ACC112 (cell line): ENCODE measurements around the gene STAG3.
"Not testable (repeated sequence)": the region's sequence is repeated elsewhere in the genome, so short reads cannot be mapped to it uniquely, and the experiment has no call there.

Source experiments
- H2AFZ ChIP-seq: fragments of 200-600 bp; sonication (generic); one replicate; pipeline ENCODE4 v1.6.0; 2017; ENCODE audit warnings: antibody characterized with exemption, low read length; ENCODE audit not compliant: unreplicated experiment
- H3K27ac ChIP-seq: fragments of 200-600 bp; sonication (generic); 2 replicates; pipeline ENCODE4 v1.5.1; 2014; ENCODE audit warnings: low read depth, mild to moderate bottlenecking, antibody characterized with exemption, low read length, moderate library complexity
- H3K27me3 ChIP-seq: fragments of 200-600 bp; sonication (generic); 2 replicates; pipeline ENCODE4 v1.6.1; 2014; ENCODE audit warnings: mild to moderate bottlenecking, antibody characterized with exemption, low read length, moderate library complexity, mixed read lengths; ENCODE audit not compliant: insufficient read depth
- H3K36me3 ChIP-seq: fragments of 200-600 bp; sonication (generic); 2 replicates; pipeline ENCODE4 v1.6.1; 2016; ENCODE audit warnings: mild to moderate bottlenecking, antibody characterized with exemption, low read length, moderate library complexity, mixed read lengths; ENCODE audit not compliant: insufficient read depth
- H3K4me1 ChIP-seq: fragments of 200-600 bp; sonication (generic); one replicate; pipeline ENCODE4 v1.6.1; 2016; ENCODE audit warnings: low read length, mixed read lengths; ENCODE audit not compliant: insufficient read depth, unreplicated experiment, control insufficient read depth
- H3K4me3 ChIP-seq: fragments of 200-600 bp; sonication (generic); 2 replicates; pipeline ENCODE4 v1.5.1; 2014; ENCODE audit warnings: mild to moderate bottlenecking, low read depth, low read length
- H3K79me2 ChIP-seq: fragments of 200-600 bp; sonication (generic); one replicate; pipeline ENCODE4 v1.6.0; 2016; ENCODE audit warnings: low read length; ENCODE audit not compliant: control insufficient read depth, unreplicated experiment, insufficient read depth

Gene STAG3

DNA sequence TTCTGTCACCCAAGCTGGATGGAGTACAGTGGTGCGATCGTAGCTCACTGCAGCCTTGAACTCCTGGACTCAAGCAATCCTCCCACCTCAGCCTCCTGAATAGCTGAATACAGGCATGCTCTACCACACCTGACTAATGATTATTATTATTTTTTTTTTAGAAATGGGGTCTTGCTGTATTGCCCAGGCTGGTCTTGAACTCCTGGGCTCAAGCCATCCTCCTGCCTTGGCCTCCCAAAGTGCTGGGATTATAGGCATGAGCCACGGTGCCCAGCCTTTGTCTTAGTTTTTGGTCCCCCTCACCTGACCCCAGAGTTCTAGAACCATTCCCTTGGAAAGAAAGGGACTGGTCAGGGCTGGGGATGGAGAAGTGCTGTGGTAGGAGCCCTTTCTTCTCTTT, 2.4 kb downstream of the STAG3 start:
- not testable (repeated sequence) for H3K4me3 ChIP-seq, H3K36me3 ChIP-seq, H3K27me3 ChIP-seq, H2AFZ ChIP-seq, H3K79me2 ChIP-seq, H3K27ac ChIP-seq, H3K4me1 ChIP-seq

DNA sequence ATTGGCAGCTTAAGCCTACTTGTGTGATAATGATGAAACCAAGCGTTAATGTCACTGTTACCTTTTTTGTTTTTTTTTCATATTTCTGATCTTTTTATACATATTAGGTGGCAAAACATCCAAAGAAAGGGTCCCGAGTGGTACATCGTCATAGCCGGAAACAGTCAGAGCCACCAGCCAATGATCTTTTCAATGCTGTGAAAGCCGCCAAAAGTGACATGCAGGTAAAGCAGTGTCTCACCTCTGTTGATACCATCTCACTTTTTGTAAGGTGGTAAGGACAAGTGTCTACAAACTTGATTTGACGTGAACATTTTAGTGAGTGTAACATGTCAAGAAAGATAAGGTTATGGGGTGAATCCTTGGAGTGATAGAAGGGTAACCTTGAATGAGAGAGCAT, 4.9 kb downstream of the STAG3 start:
- not testable (repeated sequence) for H3K36me3 ChIP-seq, H2AFZ ChIP-seq, H3K4me3 ChIP-seq, H3K79me2 ChIP-seq, H3K27ac ChIP-seq, H3K27me3 ChIP-seq, H3K4me1 ChIP-seq

DNA sequence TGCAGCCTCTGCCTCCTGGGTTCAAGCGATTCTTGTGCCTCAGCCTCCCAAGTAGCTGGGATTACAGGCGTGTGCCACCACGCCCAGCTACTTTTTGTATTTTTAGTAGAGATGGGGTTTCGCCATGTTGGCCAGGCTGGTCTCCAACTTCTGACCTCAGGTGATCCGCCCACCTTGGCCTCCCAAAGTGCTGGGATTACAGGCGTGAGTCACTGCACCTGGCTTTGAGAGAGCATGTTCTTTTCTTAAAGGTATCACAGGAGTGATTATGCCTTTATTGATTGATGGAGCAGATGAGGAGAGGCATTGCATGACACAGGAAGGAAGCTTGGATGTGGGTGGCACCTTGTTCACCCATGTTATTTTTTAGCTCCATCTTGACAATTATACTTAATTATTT, 5.4 kb downstream of the STAG3 start:
- H3K36me3 ChIP-seq, H3K79me2 ChIP-seq, H3K27ac ChIP-seq, H3K4me1 ChIP-seq, H3K4me3 ChIP-seq, H2AFZ ChIP-seq, H3K27me3 ChIP-seq: not testable (repeated sequence)

DNA sequence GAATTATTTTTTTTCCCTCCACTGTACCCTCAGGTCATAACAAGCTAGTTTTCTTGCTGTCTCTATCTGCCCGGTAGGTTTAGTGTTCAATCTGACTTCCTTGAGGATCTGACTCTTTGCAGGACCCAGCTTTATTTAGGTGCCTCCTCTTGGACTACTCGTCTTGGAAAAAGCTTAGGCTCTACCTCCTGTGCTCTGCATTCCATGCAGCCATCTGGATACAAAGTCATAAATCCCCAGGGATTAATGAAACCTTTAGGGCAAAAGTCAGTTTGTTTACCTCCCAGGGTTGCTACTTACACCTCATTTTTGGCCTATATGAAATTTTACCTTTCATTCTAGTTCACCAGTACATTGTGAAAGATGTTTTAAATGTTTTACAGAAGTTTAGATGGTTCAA, 8.0 kb downstream of the STAG3 start:
- H3K27me3 ChIP-seq, result no peaks in the 10 kb centered on the region
- no peak overlapping the region for H3K4me3 ChIP-seq
- H3K36me3 ChIP-seq, result no peaks in the 10 kb centered on the region
- no peak overlapping the region for H3K27ac ChIP-seq
- H3K4me1 ChIP-seq, result no peaks in the 10 kb centered on the region
- no peak overlapping the region for H2AFZ ChIP-seq
- H3K79me2 ChIP-seq, result no peaks in the 10 kb centered on the region

DNA sequence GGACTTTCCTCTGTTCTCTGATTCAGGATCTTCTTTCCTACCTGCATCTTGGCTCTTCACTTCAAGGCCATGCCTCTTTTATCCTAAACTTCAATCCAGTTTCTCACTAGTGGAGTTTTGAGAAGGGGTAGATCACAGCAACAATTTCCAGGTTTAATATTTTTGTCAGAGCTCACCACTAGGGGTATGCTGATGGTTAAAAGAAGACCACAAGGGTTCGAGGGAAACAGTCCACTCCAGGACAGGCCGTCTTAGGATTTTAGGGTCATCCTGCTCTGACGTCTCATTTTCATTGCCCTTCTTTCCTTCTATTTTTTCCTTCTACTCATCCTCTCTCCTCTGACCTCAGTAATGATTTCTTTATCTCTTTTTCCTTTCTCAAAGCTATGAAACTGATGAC, 11.3 kb downstream of the STAG3 start:
- Histone ChIP-seq H3K27ac (no peak overlapping the region), H3K36me3 (no peaks in the 10 kb centered on the region)

DNA sequence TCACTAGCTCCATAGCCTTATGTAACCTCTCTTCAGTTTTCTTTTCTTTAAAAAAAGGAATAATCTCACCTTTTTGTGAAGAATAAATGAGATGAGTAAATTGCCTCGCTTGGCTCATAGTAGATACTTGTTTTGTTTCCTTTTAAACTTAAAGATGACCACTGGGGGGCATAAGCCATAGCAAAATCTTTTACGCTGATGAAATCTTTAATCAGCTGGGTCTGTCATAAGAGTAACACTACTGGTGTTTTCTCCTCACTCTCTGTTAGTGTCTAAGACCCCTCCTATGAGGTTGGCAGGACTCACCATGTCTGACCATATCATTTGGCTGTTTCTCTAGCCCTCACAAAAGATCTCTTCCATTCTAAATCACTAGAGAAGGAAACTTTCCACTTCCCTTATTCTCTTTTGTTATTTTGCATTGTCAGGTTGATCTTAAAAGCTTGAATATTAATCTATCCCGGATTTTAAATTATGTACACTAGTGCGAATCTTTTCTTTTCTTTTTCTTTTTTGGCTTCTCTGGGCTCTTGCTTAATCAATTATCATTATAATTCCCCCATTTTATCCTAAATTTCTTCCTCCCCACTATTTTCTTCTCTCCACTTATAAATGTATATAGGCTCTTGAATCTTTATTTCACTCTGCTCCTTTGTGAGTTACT, 12.5 kb downstream of the STAG3 start:
- no peaks in the 10 kb centered on the region for H3K36me3 ChIP-seq

More for the DNA sequence above, 11.3 kb downstream of the STAG3 start:
- H3K4me3 ChIP-seq, result no peak overlapping the region
- H3K79me2 ChIP-seq, result no peaks in the 10 kb centered on the region
- peaks cover 6% of the 10 kb centered on the region for H3K4me1 ChIP-seq
- H3K27me3 ChIP-seq, result no peaks in the 10 kb centered on the region
- no peak overlapping the region for H2AFZ ChIP-seq

DNA sequence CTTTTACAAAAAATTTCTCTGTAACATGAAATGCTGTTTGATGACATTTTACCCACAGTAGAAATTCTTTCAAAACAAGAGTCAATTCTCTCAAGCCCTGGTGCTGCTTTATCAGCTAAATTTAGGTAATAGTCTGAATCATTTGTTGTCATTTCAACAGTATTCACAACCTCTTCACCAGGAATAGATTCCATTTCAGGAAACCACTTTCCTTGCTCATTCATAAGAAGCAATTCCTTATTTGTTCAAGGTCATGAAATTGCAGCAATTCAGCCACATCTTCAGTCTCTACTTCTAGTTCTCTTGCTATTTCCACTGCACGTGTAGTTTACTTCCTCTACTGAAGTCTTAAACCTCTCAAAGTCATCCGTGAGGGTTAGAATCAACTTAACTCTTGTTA, 14.1 kb downstream of the STAG3 start:
- Histone ChIP-seq H3K36me3 (no peaks in the 10 kb centered on the region), H3K27ac (no peak overlapping the region), H3K4me3 (no peak overlapping the region), H2AFZ (no peak overlapping the region), H3K4me1 (peaks cover 6% of the 10 kb centered on the region), H3K79me2 (no peaks in the 10 kb centered on the region), H3K27me3 (no peaks in the 10 kb centered on the region)

More for the DNA sequence above, 12.5 kb downstream of the STAG3 start:
- H3K79me2 ChIP-seq, result no peaks in the 10 kb centered on the region
- H3K27me3 ChIP-seq, result no peaks in the 10 kb centered on the region
- H2AFZ ChIP-seq, result no peak overlapping the region
- H3K4me3 ChIP-seq, result no peak overlapping the region
- H3K27ac ChIP-seq, result no peak overlapping the region
- H3K4me1 ChIP-seq, result peaks cover 6% of the 10 kb centered on the region

DNA sequence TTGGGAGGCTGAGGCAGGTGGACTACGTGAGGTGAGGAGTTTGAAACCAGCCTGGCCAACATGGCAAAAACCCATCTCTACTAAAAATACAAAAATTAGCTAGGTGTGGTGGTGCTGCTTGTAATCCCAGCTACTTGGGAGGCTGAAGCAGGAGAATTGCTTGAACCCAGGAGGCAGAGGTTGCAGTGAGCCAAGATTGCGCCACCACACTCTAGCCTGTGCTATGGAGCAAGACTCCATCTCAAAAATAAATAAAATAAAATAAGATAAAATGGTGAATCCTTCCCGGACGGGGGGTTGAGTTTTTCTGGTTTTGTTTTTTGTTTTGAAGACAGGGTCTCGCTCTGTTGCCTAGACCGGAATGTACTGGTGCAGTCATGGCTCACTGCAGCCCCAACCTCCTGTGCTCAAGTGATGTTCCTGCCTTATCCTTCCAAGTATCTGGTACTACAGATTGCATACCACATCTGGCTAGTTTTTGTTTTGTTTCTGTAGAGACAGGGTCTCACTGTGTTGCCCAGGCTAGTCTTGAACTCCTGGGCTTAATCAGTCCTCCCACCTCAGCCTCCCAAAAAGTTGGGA, 14.7 kb downstream of the STAG3 start:
- H3K36me3 ChIP-seq, H3K4me1 ChIP-seq: not testable (repeated sequence)

DNA sequence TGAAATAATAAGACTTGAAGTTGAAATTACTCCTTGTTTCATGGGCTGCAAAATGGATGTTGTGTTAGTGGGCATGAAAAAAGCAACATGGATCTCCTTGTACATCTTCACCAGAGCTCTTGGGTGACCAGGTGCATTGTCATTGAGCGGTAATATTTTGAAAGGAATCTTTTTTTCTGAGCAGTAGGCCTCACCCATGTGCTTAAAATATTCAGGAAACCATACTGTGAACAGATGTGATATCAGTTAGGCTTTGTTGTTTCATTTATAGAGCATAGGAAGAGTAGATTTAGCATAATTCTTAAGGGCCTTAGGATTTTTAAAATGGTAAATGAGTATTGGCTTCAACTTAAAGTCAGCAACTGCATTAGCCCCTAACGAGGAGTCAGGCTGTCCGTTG, 15.3 kb downstream of the STAG3 start:
- Histone ChIP-seq H3K79me2 (no peaks in the 10 kb centered on the region), H3K27ac (no peak overlapping the region), H2AFZ (no peak overlapping the region), H3K4me3 (no peak overlapping the region), H3K27me3 (no peaks in the 10 kb centered on the region), H3K36me3 (no peaks in the 10 kb centered on the region), H3K4me1 (peaks cover 6% of the 10 kb centered on the region)

More for the DNA sequence above, 14.7 kb downstream of the STAG3 start:
- H3K27ac ChIP-seq, H3K4me3 ChIP-seq, H3K79me2 ChIP-seq, H2AFZ ChIP-seq, H3K27me3 ChIP-seq: not testable (repeated sequence)

DNA sequence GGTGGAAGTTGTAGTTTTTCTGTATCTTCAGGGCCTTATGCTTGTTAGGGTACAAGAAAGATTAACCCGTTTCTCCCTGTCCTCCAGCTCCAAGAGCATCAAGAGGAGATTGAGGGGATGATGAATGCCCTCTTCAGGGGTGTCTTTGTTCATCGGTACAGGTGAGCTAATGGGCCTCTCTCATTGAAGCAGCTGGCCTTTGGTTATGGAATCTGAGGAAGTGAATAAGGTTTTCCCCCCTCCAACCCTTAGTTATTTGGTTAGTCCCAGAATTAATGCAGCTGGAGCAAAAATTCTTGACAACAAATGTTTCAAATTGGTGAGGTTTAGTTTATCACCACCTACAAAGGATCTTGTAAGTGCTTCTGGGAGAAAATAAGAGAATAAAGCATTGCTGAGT, 17.5 kb downstream of the STAG3 start:
- H3K27ac ChIP-seq, result no peak overlapping the region
- peaks cover 6% of the 10 kb centered on the region for H3K4me1 ChIP-seq
- no peaks in the 10 kb centered on the region for H3K79me2 ChIP-seq
- no peak overlapping the region for H2AFZ ChIP-seq
- H3K4me3 ChIP-seq, result no peak overlapping the region
- no peaks in the 10 kb centered on the region for H3K36me3 ChIP-seq
- H3K27me3 ChIP-seq, result no peaks in the 10 kb centered on the region

DNA sequence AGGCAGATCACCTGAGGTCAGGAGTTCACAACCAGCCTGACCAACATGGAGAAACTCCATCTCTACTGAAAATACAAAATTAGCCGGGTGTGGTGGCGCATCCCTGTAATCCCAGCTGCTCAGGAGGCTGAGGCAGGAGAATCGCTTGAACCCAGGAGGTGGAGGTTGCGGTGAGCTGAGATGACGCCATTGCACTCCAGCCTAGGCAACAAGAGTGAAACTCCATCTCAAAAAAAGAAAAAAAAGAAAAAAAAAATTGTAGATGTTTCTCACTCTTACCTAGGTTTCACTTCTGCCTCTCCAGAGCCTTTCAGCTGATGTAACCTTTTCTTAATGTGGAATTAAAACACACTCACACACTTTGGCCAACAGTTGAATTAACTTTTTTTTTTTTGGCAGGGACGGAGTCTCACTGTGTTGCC, 18.2 kb downstream of the STAG3 start:
- H3K27me3 ChIP-seq, H3K27ac ChIP-seq, H2AFZ ChIP-seq, H3K4me3 ChIP-seq, H3K79me2 ChIP-seq, H3K4me1 ChIP-seq, H3K36me3 ChIP-seq: not testable (repeated sequence)
